Measurements from ENCODE around the gene CCN5.
"Not testable (repeated sequence)": the region's sequence is repeated elsewhere in the genome, so short reads cannot be mapped to it uniquely, and the experiment has no call there.

The CCN5 gene

DNA sequence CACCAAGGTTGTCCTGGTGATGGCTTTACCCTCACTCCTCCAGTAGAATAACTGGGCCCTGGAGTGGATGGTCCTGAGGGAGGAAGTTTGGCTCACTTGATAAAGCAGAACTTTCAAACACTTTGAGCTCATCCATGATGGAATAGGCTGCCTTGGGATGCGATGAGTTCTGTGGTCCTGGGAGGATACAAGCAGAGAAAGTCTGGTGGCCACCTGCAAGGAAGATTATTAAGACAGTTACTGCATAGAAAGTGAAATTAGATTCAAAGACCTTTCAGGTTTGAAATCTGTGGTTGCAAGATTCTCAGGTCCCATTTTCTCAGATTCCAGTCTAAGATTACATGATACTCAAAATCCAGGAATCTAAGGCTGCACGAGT, 19.9 kb upstream of the CCN5 start:
- no peak for DNase-seq (ENCODE audit: low read depth in 2 of 2)

- DNase-seq (ENCODE audit: low read depth in 2 of 2), result no peak
These were observed 19.4 kb upstream of the CCN5 start for GRCh38 chr20:44695674-44696300.

- no peak for DNase-seq (ENCODE audit: low read depth in 2 of 2)
These were observed 18.9 kb upstream of the CCN5 start for GRCh38 chr20:44696315-44696714.

DNA sequence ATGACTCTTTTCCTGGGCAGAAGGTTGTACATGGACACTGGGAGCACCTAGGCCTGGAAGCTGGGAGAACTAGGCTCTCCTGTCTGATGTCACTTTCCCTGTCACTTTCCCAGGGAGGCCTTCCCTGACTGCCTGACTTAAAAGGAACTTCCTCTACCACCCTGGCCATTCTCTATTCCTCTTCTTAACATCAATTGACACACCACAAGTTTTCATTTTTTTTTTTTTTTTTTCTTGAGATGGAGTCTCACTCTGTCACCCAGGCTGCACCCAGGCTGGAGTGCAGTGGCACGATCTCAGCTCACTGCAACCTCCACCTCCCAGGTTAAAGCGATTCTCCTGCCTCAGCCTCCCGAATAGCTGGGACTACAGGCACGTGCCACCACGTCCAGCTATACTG, 18.1 kb upstream of the CCN5 start:
- DNase-seq (ENCODE audit: low read depth in 2 of 2), result not testable (repeated sequence)

GRCh38 chr20:44698351-44698750, 16.8 kb upstream of the CCN5 start:
- DNase-seq (ENCODE audit: low read depth in 2 of 2), result no peak

DNA sequence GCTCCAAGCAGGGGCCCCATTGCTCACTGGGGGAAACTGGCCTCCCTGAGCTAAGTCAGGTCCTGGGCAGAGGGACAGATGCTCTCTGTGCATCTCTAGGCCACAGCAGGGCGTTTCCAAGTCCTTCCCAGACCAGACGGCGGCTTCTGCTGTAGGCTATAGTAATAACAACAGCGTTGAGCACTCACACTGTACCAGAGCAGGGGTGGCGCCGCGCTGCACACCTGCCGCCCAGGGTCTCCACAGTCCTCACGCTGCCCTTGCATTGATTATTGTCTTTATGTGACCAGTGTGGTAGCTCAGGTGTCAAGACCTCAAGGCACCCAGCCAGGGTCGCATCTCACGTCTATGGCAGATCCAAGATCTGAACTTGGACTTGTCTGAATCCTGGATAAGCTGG, 14.9 kb upstream of the CCN5 start:
- no peak for DNase-seq (ENCODE audit: low read depth in 2 of 2)

DNA sequence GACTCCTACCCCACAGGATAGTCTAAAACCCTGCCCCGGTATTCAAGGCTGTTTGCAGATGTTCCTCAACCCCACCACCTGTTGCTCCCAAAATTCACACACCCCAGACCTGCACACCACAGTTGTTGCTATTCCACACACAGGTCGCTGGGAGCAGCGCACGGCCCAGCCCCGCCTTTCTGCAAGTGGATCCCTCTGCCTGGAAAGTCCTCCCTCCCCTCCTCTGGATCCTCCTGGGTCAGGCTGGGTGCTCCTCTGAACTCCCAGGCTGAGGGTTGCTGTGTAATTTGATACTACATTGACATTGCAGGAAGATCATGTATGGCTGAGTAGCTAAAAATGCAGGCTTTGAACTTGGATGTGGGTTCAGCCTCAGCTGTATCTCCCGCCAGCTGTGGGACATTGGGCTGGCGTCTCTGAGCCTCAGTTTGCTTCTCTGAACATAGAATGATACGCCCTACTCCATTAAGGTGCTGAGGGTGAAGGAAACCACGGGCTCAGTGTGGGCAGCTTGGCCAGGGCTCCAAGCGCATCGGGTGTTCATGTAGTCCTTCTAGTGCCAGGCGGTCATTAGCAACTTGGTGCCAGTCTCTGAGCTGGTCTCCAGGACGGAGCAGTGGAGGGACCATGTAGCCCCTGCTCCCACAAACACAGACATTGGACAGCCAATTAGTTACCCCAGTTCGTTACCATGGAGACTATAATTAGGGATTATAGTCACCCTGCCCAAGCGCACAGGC, 13.9 kb upstream of the CCN5 start:
- DNase-seq (ENCODE audit: low read depth in 2 of 2), result no peak

DNA sequence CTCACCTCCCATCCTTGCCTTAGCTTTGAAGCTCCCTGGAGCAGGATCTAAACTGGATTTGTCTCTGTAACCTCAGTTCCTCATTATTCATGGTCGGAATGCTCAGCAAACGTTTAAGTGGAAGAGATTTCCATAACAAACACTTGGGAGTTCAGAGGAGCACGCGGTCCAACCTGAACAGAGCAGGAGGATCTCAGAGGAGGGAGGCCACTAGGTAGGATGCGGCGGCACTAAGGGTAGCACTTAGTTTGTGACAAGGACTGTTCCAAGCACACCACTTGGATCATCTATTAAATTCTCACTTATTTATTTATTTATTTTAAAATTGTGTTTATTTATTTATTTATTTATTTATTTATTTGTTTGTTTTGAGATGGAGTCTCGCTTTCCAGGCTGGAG, 13.3 kb upstream of the CCN5 start:
- DNase-seq (ENCODE audit: low read depth in 2 of 2), result no peak

GRCh38 chr20:44702776-44703175, 12.4 kb upstream of the CCN5 start:
- DNase-seq (ENCODE audit: low read depth in 2 of 2), result no peak

- DNase-seq (ENCODE audit: low read depth in 2 of 2), result no peak
These were observed 11.8 kb upstream of the CCN5 start for GRCh38 chr20:44703183-44703925.

GRCh38 chr20:44703956-44704488, 11.1 kb upstream of the CCN5 start:
- DNase-seq (ENCODE audit: low read depth in 2 of 2), result no peak

- DNase-seq (ENCODE audit: low read depth in 2 of 2), result no peak
These were observed 10.6 kb upstream of the CCN5 start for GRCh38 chr20:44704551-44704971.

- DNase-seq (ENCODE audit: low read depth in 2 of 2), result no peak
These were observed 9.6 kb upstream of the CCN5 start for GRCh38 chr20:44705364-44706094.

GRCh38 chr20:44706301-44707017, 8.7 kb upstream of the CCN5 start:
- no peak for DNase-seq (ENCODE audit: low read depth in 2 of 2)

DNA sequence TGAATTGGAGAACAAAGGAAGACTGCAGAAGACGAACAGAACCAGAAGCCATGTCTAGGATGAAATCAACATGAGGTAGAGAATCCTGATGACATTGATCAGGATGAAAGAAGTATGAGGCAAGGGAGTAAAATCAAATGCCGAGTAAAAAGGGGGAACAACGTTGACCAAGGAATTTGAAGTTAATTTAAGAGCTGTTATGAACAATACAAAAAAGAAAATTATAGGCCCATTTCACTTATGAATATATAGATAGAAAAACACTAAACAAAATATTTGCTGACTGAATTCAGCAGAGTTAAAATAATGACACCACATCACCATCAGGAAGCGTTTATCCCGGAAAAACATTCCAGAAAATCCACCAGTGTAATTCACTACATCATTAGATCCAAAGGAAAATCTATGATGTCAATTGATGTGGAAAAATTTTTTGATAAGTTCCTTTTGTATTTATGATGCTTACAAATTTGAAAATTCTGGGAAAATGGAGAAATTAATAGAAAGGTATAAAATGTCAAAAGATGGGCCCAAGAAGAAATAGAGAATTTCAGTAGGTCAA, 8.1 kb upstream of the CCN5 start:
- DNase-seq (ENCODE audit: low read depth in 2 of 2), result no peak

- no peak for DNase-seq (ENCODE audit: low read depth in 2 of 2)
These were observed 5.8 kb upstream of the CCN5 start for GRCh38 chr20:44709380-44709779.

DNA sequence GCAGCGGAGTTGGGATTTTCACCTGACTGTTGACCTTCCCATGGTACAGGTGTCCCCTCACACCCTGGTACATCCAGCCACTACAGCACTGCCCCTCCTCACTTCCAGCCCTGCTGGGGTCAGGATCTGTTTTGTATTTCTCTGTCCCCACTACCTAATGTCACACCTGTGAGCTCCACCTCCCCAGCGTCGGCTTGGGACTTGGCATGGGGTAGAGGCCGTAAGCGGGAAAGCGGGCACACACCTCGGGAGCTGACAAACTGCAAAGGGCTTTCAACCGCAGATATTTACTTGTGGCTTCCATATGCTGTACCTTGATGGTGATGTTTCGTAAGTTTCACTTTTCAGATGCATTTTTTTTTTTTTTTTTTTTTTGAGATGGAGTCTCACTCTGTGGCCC, 5.4 kb upstream of the CCN5 start:
- no peak for DNase-seq (ENCODE audit: low read depth in 2 of 2)

- no peak for DNase-seq (ENCODE audit: low read depth in 2 of 2)
These were observed 3.9 kb upstream of the CCN5 start for GRCh38 chr20:44711237-44711636.

DNA sequence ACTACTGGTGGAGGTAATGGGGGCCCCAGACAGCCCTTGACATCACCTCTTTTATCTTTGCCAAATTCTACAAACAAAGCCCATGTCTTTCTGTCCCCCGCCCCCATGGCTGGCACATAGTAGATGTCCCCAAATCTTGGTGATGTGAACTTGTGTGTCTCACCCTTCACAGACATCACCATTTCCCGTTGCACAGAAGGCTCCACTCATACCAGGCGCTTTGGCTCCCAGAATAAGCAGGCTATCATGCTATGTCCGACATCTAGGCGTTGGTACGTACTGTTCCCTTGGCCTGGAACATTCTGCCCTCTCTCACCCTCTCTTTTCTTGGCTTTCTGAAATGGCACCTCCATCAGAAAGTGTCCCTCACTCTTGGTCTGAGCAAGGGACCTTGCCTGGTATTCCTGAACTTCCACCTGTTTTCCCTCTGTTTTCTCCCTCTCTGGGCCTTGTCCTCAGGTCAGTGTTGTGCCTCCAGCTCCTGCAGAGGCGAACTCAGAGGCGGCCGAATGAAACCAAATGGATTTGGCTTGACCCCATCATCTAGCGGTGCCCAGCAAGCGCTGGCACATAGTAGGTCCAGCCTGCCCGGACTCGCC, 968 bp upstream of the CCN5 start:
- DNase-seq (ENCODE audit: low read depth in 2 of 2), result no peak

- DNase-seq (ENCODE audit: low read depth in 2 of 2), result no peak
These were observed 535 bp downstream of the CCN5 start for GRCh38 chr20:44715499-44716308.
